DMS114 treated with DMSO at 0.1 percent for 48 hours (cell line): ENCODE data around the gene ADCY9.
"Not testable (repeated sequence)": the region's sequence is repeated elsewhere in the genome, so short reads cannot be mapped to it uniquely, and the experiment has no call there.

ENCODE experiments used
- DNase-seq: peaks from one replicate; lab custom pipeline; 2025; ENCODE audit not compliant: unreplicated experiment; lab: John Stamatoyannopoulos, UW

Gene ADCY9

GRCh38 chr16:4071686-4072561 lies 44.3 kb downstream of the ADCY9 start:
- no peak for DNase-seq

GRCh38 chr16:4070936-4071335 lies 45.3 kb downstream of the ADCY9 start:
- DNase-seq, result no peak

- DNase-seq, result no peak
Observed at GRCh38 chr16:4067262-4068001, 48.8 kb downstream of the ADCY9 start.

- no peak for DNase-seq
Observed at GRCh38 chr16:4064950-4065352, 51.3 kb downstream of the ADCY9 start.

- DNase-seq, result no peak
Observed at GRCh38 chr16:4062212-4062802, 53.9 kb downstream of the ADCY9 start.

GRCh38 chr16:4060823-4061222 lies 55.4 kb downstream of the ADCY9 start:
- DNase-seq, result no peak

- no peak for DNase-seq
Observed at GRCh38 chr16:4060009-4060408, 56.2 kb downstream of the ADCY9 start.

GRCh38 chr16:4058386-4058785 lies 57.9 kb downstream of the ADCY9 start:
- no peak for DNase-seq

- DNase-seq, result no peak
Observed at GRCh38 chr16:4057439-4057877, 58.8 kb downstream of the ADCY9 start.

GRCh38 chr16:4056161-4057105 lies 59.8 kb downstream of the ADCY9 start:
- DNase-seq, result no peak

GRCh38 chr16:4055748-4056147 lies 60.5 kb downstream of the ADCY9 start:
- DNase-seq, result no peak

- no peak for DNase-seq
Observed at GRCh38 chr16:4053301-4053845, 62.9 kb downstream of the ADCY9 start.

- DNase-seq, result no peak
Observed at GRCh38 chr16:4052801-4053293, 63.4 kb downstream of the ADCY9 start.

- no peak for DNase-seq
Observed at GRCh38 chr16:4052096-4052495, 64.1 kb downstream of the ADCY9 start.

- DNase-seq, result no peak
Observed at GRCh38 chr16:4051591-4051990, 64.7 kb downstream of the ADCY9 start.

- no peak for DNase-seq
Observed at GRCh38 chr16:4049031-4049430, 67.2 kb downstream of the ADCY9 start.

GRCh38 chr16:4048481-4048880 lies 67.8 kb downstream of the ADCY9 start:
- DNase-seq, result no peak

- no peak for DNase-seq
Observed at GRCh38 chr16:4046221-4046620, 70.0 kb downstream of the ADCY9 start.

- not testable (repeated sequence) for DNase-seq
Observed at GRCh38 chr16:4045561-4045960, 70.7 kb downstream of the ADCY9 start.

GRCh38 chr16:4042581-4042980 lies 73.7 kb downstream of the ADCY9 start:
- no peak for DNase-seq
